Mononuclear cell (primary cell): Measurements from ENCODE around the gene RSPO4. TPM values are rescaled to one million over a fixed set of nuclear protein-coding genes. Genes with fewer than 3 reads are reported as not detected.

Source experiments
- total RNA-seq: library from RNA; depleted of rRNA; stranded (reverse); fragments of >200 nt; gene quantifications from one replicate; pipeline ENCODE4 v1.2.3, GENCODE V29; 2012

The RSPO4 gene
- total RNA-seq, 1 donor: not detected

Other genes starting within 250 kb of the RSPO4 start
- not detected for gene SLC52A3, start 233.8 kb downstream of the RSPO4 start, total RNA-seq
- gene FAM110A, start 168.6 kb downstream of the RSPO4 start, total RNA-seq: 10.6 TPM
- gene ANGPT4, start 86.0 kb downstream of the RSPO4 start, total RNA-seq: not detected
- 69.6 TPM for gene PSMF1, start 116.3 kb upstream of the RSPO4 start, total RNA-seq
- not detected for gene TMEM74B, start 182.7 kb upstream of the RSPO4 start, total RNA-seq
- not detected for gene C20orf202, start 201.1 kb upstream of the RSPO4 start, total RNA-seq
- 0.10 TPM for gene RAD21L1, start 223.7 kb upstream of the RSPO4 start, total RNA-seq